Stimulated activated CD8-positive, alpha-beta memory T cell treated with anti-CD3 and anti-CD28 coated beads, Interleukin-2, amount 100 ng/mL, for 48 hours (primary cell): ENCODE data around the gene CTNND2.
"Not testable (repeated sequence)": the region's sequence is repeated elsewhere in the genome, so short reads cannot be mapped to it uniquely, and the experiment has no call there.

Experiments used
- DNase-seq, 2 donors: peaks; one replicate each; pipeline ENCODE4 v3.0.0-alpha.2; 2020; ENCODE audit warnings: low read depth in 2 of 2

Gene CTNND2

GRCh38 chr5:11863911-11864310 lies 40.3 kb downstream of the CTNND2 start:
- DNase-seq: no peak

GRCh38 chr5:11857391-11857790 lies 46.9 kb downstream of the CTNND2 start:
- no peak for DNase-seq

DNA sequence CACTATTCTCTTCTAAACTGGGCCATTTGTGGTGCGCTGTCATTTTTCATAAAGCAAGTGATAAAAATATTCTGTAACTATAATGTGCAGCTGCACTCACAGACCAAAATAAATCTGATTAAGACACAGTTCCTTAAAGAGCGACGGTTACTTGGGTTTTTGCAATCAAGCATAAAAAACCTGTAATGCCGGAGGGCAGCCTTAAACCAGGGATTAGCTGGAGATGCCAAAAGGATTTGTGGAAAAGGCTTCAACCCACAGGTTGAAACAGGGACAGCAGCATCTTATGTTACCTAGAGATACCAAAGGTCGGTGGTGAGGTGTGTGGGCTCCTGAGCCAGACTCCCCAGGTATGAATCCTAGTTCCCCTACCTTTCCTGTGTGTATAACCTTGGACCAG lies 49.3 kb downstream of the CTNND2 start:
- DNase-seq: no peak

DNA sequence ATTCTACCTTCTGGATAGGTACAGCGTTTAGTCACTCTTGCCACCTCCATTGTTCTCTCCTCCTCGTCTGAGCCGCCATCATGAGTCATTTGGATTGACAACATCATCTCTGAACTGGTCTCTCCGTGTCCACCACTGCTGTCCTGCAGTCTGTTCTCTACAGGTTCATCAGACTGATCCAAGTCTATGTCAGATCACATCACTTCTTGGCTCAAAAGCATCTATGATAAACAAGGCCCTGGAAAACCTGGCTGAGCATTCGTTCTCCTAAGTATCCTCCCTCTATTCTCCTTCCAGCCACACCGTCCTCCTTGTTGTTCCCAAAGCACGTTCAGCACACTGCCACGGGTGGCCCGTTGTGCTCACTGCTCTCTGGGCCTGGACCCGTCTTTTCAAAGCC lies 50.5 kb downstream of the CTNND2 start:
- no peak for DNase-seq

GRCh38 chr5:11853140-11853539 lies 51.1 kb downstream of the CTNND2 start:
- no peak for DNase-seq

- DNase-seq: no peak
Observed at GRCh38 chr5:11852717-11853087, 51.5 kb downstream of the CTNND2 start.

DNA sequence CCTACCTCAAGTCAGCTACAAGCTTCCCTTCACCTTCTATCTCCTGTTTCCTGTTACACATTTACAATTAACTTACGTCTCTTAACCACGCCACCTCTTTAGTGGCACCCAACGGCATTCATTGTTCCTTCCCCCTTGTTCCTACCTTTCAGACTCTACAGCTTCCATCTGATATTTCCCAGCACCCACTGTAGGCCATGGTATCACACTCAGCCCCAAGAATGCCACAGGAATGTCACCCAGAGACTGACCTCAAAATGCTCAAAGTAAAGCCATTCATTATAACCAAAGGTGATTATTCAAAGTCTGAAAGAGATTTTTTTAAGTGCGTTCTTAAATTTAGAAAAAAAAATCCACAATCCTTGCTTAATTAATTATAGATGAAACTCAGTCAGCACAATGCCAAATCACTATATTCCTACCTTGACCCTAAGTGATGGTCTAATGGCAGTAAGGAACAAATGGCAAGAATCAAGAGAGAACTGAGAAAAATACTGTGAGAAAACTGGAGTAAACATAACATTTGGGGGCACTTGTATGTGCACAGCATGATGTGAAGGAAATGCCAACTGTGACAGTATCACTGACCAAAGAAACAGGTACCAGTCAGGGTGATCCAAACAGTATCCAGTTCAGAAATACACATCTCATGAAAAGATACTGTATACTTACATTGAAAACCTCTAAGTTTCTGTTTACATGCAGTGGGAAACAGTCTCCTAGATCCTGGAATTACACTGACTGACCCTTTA lies 52.1 kb downstream of the CTNND2 start:
- no peak for DNase-seq

DNA sequence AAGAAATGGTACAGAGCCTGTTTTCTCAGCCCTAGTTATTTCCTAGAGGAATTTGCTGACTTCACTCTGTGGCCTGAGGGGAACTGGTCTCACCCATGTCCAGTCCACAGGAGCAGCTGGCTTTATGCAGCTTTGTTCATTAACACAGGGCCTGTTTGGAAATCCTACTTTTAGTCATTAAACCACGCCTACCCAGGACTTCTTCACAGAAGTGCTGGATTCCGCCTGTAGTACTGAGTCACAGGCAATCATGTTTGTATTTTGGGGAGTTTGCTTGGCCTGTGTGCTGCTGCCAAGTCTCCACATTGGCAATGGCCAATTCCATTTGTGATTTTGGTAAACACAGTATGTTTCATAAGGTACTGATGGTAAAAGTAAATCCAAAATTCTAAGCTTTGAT lies 52.8 kb downstream of the CTNND2 start:
- DNase-seq: no peak

DNA sequence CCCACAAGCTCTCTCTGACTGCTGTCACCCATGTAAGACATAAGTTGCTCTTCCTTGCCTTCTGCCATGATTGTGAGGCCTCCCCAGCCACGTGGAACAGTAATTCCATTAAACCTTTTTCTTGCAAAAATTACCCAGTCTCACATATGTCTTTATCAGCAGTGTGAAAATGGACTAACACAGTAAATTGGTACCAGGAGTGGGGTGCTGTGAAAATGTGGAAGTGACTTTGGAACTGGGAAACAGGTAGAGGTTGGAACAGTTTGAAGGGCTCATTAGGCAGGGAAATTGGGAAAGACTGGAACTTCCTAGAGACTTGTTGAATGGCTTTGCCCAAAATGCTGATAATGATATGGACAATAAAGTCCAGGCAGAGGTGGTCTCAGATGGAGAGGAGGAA lies 75.7 kb downstream of the CTNND2 start:
- DNase-seq: not testable (repeated sequence)

DNA sequence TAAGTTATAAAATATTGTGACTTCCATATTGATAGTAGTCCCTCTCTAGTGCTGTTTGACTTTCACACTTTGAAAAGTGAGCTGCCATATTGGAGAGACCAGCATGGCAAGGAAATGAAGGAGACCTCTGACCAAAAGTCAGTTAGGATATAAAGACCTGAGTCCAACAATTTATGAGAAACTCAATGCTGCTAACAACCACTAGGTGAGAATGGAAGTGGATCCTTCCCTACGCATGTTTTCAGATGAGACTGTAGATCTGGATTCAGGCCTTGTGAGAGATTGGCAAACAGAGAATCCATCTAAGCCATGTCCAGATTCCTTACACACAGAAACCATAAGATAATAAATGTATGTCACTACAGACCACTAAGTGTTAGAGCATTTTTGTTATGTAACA lies 81.6 kb downstream of the CTNND2 start:
- no peak for DNase-seq

DNA sequence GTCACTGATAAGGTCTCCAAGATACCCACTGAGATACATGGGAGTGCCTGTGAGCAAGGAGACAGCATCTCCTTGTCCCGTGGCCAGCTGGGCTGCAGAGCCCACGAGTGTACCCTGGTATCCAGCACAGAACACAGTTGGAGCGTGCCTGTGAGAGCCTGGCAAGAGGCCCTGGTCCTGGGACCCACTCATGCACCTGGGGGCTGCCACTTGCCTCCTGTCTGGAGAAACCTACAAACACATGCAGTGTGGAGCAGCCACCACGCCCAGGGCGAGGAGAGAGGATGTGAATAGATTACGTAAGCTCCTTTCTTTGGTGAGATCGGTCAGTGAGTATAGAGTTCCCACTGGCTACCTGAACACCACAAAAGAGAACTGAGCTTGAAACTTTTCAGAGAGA lies 88.3 kb downstream of the CTNND2 start:
- no peak for DNase-seq

DNA sequence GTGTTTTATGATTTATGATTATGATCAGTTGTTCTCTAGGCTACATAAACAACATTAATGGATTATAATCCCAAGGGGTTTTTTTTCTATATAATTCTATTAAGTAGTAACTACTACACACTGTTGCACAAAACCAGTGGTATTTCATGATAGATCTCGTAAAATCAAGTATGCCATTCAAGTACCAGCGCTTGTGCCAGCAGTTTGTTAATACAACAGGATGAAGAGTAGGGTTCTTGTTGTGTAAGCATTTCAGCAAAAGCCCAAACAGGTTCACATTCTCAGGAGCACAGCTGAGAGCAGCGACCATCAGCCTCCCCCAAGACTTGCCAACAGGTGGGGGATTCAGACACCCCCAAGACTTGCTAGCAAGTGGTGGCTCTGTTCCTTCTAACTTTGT lies 88.8 kb downstream of the CTNND2 start:
- DNase-seq: no peak

GRCh38 chr5:11814373-11814772 lies 89.9 kb downstream of the CTNND2 start:
- no peak for DNase-seq

GRCh38 chr5:11809407-11809806 lies 94.8 kb downstream of the CTNND2 start:
- DNase-seq: no peak

DNA sequence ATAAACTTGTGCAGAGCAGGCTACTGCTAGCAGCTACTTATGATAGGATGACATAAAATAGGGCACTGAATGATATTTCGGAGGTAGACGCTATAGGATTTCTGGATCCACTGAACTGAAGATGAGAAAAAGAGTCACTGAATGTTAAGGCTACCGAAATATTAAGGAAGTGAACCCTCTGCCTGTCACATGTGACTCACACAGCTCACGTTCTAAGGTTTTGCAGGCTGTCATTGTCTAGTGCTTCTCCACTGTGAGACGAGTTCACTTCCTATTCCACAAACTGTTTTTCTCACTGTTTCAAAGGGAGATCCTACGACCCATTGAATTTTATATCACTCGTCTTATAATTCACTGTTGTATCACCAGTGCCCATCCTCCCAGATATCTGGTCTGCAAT lies 100.8 kb downstream of the CTNND2 start:
- DNase-seq: no peak

GRCh38 chr5:11801061-11801460 lies 103.2 kb downstream of the CTNND2 start:
- DNase-seq: no peak

DNA sequence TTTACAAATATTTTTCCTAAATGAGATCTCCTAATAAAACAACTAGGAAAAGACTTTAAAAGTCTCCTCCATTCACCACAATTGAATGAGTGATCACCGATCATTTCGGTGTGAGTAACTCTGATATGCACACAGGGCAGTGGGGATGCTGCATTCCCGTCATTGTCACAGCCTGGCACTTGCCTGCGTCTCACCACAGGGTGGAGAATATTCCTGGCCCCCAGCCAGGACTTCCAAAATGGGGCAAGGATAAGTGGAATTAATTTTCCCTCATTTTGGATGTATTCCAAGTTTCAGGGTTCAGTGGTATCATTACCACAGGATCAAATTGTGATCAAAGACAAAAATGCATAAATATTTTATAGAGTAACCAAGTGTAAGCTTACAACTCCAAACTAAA lies 107.1 kb downstream of the CTNND2 start:
- no peak for DNase-seq

- no peak for DNase-seq
Observed at GRCh38 chr5:11793396-11793795, 110.8 kb downstream of the CTNND2 start.

DNA sequence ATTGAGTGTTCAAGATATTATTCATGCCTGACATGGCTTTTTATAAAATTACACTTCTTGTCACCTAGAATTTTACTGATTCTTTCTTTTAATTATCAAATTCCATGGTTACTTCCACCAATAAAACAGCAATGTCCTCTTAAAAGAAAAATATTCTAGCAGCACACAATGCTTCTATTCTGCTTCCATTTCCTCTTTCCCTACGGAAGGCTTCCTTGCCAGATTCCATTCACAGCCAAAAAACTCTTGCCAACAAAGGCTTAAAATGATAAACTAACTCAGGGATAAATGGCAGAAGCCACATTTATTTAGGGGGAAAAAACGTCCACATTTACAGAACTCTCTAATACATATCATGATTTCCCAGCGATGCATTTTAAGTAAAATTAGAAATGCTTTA lies 111.6 kb downstream of the CTNND2 start:
- DNase-seq: no peak

GRCh38 chr5:11791792-11792191 lies 112.5 kb downstream of the CTNND2 start:
- DNase-seq: no peak

DNA sequence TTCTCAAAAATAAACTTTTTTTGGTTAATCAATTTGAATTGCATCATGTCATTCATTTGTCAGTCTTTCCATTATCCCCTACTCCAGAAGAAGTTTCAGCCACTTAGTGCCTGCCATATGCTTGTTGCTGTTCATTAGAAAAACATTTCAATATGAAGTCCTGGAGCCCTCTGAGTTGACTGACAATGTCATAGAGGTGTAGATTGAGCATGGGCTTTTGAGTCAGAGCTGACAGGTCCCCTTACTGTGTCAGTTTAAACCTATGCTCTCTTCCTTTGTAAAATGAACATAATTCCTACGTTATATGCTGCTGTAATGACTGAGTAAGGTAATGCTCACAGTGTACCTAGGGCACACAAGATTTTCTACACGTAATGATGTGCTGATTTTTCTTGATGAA lies 114.0 kb downstream of the CTNND2 start:
- no peak for DNase-seq

DNA sequence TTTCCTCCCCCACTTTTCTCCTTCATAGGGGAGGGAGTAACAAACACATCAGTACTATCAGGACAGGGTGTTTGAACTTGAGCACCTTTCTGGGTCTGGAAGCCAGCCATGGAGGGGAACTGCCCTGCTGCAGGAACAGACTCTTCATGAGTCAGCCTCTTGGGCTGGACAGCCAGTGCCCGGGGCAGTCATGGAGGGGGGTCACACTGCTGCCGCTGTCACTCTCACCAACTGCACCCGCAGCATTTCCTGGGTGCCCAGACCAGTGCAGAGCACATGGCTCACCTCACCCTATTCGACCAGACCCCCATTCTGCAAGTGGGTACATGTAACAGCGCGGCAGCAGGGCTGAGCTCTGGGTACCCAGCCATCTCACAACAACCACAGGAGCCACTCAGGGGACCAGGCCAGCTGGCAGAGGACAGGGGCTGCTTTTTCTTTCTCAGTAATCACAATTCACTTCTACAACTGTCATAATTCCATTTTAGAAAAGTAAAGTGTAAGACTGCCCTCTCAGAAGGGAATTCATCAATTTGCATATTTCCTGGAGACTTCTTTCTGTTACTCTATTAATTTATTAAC lies 118.4 kb downstream of the CTNND2 start:
- no peak for DNase-seq

- DNase-seq: no peak
Observed at GRCh38 chr5:11780641-11781345, 123.5 kb downstream of the CTNND2 start.
